GM08714 (cell line): ENCODE results near the gene PRPF31.
A peak's percentile ranks its signal among the peaks of the same experiment; 100 is the strongest.
"Not testable (repeated sequence)": the region's sequence is repeated elsewhere in the genome, so short reads cannot be mapped to it uniquely, and the experiment has no call there.

Experiments used
- H3K4me3 ChIP-seq: fragments of 200-500 bp; sonication (Bioruptor generic); 2 replicates; pipeline ENCODE4 v1.5.1; 2014; ENCODE audit warnings: mild to moderate bottlenecking, low read length, inconsistent platforms
- ZNF274 ChIP-seq: IDR thresholded peaks from 2 replicates; pipeline ENCODE4 v1.6.1; 2012; ENCODE audit warnings: mild to moderate bottlenecking, low read depth, low read length

Gene PRPF31

DNA sequence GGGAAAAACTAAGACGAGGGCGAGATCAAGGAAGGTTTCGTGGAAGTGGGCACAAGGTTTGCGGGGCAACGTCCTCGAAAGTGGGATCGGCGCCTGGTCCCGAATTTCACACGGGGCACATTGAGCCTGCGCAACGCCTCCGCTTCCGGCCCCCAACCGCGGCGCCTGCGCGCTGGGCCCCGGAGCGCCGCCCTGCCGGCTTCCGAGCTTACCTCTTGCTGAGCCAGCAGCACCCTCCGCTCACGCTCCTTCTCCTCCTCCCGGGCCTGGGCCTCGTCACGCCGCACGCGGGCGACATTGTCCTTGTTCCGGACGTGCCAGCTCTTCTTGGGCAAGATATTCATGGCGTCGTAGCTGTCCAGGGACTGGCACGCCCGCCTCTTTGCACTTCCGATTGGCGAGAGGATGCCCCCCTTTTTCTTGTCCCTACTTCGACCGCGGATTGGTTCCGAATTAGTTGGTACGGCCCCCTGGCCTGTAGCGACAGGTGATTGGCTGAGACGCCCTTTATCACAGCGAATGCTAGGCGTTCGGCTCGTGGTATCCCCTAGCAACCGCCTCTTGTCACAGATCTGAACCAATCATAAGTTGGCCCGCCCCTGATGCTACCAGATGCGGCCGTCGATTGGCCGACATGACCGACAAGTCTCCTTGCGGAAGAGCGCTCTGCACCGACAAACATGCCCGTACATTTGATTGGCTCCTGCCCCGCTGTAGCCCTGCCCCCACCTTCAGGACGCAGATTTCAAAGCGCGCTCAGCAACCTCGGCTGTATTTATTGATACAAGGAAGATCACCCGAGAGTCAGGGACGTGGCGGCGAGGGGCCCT, 44.0 kb downstream of the PRPF31 start, which contains the start of gene LENG1:
LENG1 (minus strand) TSS at position 370 of the 830 bp plus-strand sequence; CDS start at position 344, 26 bp downstream.
- H3K4me3 ChIP-seq, result peak within 1 kb of the TSS; percentile 82
- no peak for TF ChIP-seq ZNF274

- H3K4me3 ChIP-seq, result peak overlapping the region; percentile 66
- no peak for TF ChIP-seq ZNF274
Observed at GRCh38 chr19:54160182-54160811, 44.7 kb downstream of the PRPF31 start.

DNA sequence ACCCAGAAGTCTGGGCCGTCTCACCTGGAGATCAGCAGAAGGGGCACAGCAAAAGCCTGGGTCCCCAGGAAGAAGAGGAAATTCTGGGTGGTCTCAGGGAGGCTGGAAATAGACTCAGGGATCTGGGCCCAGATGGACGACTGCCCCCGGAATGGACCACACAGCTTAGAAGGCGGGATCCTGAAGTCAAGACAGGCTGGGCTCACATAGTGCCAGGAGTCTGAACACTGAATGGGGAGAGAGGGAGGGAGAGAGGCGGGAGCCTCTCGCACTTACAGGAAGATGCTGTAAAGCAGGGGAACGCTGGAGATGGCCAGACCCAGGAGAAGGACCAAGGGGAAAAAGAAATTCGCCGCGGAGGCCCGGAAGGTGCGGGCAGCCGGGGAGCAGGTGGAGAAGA, 45.3 kb downstream of the PRPF31 start:
- TF ChIP-seq ZNF274, result no peak
- peak overlapping the region; percentile 66; the same call in 1 of the 2 replicates for H3K4me3 ChIP-seq

- TF ChIP-seq ZNF274, result no peak
- H3K4me3 ChIP-seq, result peak overlapping the region; percentile 29; the same call in 1 of the 2 replicates
Observed at GRCh38 chr19:54162241-54162805, 46.8 kb downstream of the PRPF31 start.

DNA sequence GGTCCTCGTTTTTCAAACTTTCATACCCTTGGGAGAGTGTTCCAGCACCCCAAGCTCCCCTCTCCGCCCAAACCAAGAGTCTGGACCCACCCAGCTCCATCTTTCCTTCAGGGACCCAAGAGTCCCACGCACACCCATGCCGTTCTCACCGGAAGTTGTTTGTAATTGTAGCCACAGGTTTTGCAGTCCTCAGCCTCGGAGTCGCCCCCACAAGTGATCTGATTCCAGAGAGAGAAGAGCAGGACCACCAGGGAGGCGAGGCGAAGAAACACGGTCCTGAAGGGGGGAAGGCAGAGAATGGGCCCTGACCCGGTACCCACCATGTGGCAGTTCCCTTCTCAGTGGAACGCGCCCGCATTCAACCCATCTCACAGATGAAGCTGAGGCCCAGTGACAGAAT, 47.3 kb downstream of the PRPF31 start:
- no peak for TF ChIP-seq ZNF274
- peak overlapping the region; percentile 29; the same call in 1 of the 2 replicates for H3K4me3 ChIP-seq

GRCh38 chr19:54164369-54165068, 49.0 kb downstream of the PRPF31 start:
- TF ChIP-seq ZNF274, result no peak
- no peak overlapping the region for H3K4me3 ChIP-seq

GRCh38 chr19:54165222-54165621, 49.7 kb downstream of the PRPF31 start:
- H3K4me3 ChIP-seq, result no peak overlapping the region
- TF ChIP-seq ZNF274, result no peak

DNA sequence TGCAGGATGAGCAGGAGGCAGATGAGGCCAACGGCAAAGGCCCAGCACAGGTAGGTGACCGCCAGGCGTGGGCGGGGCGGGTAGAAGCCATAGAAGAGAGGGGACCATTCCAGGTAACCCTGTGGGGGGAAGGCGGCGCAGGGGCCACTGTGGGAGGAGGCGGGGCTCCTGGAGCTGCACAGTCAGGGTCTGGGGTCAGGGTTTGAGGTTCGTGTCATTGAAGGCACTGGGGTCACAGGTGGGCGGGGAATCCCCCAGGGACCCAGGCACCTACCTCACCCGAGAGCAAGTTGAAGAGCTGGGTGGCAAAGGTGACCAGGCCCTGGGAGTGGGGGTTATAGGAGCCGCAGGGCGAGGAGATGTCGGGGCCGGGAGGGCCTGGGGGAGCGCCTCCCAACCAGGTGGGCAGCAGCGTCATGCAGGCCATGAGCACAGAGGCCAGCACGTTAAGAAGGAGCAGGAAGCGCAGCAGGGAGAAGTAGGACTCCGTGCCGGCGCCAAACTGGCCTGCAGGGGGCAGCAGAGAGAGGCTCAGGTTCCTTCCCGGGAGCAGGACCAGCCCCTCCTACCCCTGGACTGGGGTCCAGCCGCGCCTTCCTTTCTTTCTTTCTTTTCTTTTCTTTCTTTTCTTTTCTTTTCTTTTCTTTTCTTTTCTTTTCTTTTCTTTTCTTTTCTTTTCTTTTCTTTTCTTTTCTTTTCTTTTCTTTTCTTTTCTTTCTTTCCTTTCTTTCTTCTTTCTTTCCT, 52.8 kb downstream of the PRPF31 start:
- no peak for TF ChIP-seq ZNF274
- H3K4me3 ChIP-seq, result no peak overlapping the region

- no peak for TF ChIP-seq ZNF274
- H3K4me3 ChIP-seq, result no peak overlapping the region
Observed at GRCh38 chr19:54169149-54169740, 53.7 kb downstream of the PRPF31 start.

GRCh38 chr19:54171736-54172431, 56.3 kb downstream of the PRPF31 start:
- not testable (repeated sequence) for H3K4me3 ChIP-seq

- no peak within 1 kb of the TSS for H3K4me3 ChIP-seq
- TF ChIP-seq ZNF274, result no peak
Observed at GRCh38 chr19:54172471-54173358, 57.2 kb downstream of the PRPF31 start, which contains the start of gene TMC4. TMC4 (minus strand) TSS chr19:54173160; CDS start chr19:54173117, 43 bp downstream.

DNA sequence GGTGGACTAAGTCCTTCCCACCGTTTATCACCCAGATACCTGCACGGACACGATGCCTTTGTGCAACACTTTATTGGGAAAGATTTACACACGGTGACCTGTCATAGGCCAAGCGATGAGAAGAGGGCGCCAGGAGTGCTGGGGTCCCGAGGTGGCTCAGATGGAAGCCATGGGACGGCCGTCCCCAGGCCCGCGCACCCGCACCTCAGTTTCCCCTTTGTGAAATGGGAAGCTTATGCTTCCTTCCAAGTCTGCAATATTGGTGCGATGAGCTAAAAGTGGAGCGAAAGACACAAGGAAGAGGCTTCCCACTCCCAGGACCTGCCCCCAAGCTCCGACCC, 57.8 kb downstream of the PRPF31 start:
- H3K4me3 ChIP-seq, result no peak overlapping the region
- TF ChIP-seq ZNF274, result no peak
